GM12878 (cell line): Measurements from ENCODE around the gene DUSP22. TPM values are rescaled to one million over a fixed set of nuclear protein-coding genes. Genes with fewer than 3 reads are reported as not detected.

Experiments used
- ATAC-seq: fragments of 200-7000 bp; cut with Tn5 transposase; 3 replicates; pipeline ENCODE4 v1.9.1; 2020; ENCODE audit warnings: mild to moderate bottlenecking, moderate library complexity
- BruUV-seq: library from RNA; stranded (reverse); fragments of 400-500 nt; replicated peaks from 2 replicates; lab custom pipeline; 2021; lab: Mats Ljungman, UMichigan
- CTCF ChIA-PET: fragments of 300-600 bp; sonication (Branson Sonifier 250); formaldehyde crosslinking; extraction: SDS; loops from one replicate; lab custom pipeline; 2021; ENCODE audit warnings: inconsistent platforms; lab: Yijun Ruan, JAX
- POLR2A ChIA-PET: fragments of 350-600 bp; formaldehyde crosslinking; extraction: SDS; loops from one replicate; lab custom pipeline; 2021; ENCODE audit warnings: inconsistent platforms; lab: Charles Lee
- RAD21 ChIA-PET: fragments of 300-600 bp; sonication (Branson Sonifier 250); formaldehyde crosslinking; loops from one replicate; lab custom pipeline; 2023; ENCODE audit warnings: antibody characterized with exemption; ENCODE audit not compliant: unreplicated experiment; lab: Charles Lee
- SMC1A ChIA-PET: fragments of 300-600 bp; sonication (Branson Sonifier 250); formaldehyde crosslinking; loops from one replicate; lab custom pipeline; 2023; ENCODE audit not compliant: unreplicated experiment, uncharacterized antibody; lab: Charles Lee
- DNase-seq: peaks from one replicate; pipeline ENCODE4 v3.0.0-alpha.2; 2011; ENCODE audit warnings: low read depth, low spot score
- FAIRE-seq: peaks from 3 replicates; lab custom pipeline; 2011; peaks lifted over from hg19 to GRCh38; lab: Jason Lieb, UNC
- H2AFZ ChIP-seq: 2 replicates; pipeline ENCODE4 v1.6.0; 2011; ENCODE audit warnings: low read depth, low read length, control low read depth; ENCODE audit not compliant: control insufficient read depth
- H3K27ac ChIP-seq: 2 replicates; pipeline ENCODE4 v1.5.1; 2011; ENCODE audit warnings: control low read depth; ENCODE audit not compliant: control insufficient read depth, insufficient read depth
- H3K27me3 ChIP-seq, 2 experiments: replicated peaks in 1 of 2; 2 replicates each; pipeline versions ENCODE4 v1.6.0 to v1.6.1; 2011; ENCODE audit warnings: low read length in 1 of 2; ENCODE audit not compliant: control insufficient read depth in 2 of 2, insufficient read depth in 2 of 2
- H3K36me3 ChIP-seq, 2 experiments: 2 replicates each; pipeline ENCODE4 v1.5.1; 2011; ENCODE audit warnings: low read length in 1 of 2; ENCODE audit not compliant: control insufficient read depth in 2 of 2, insufficient read depth in 2 of 2
- H3K4me1 ChIP-seq: 2 replicates; pipeline ENCODE4 v1.6.1; 2011; ENCODE audit warnings: mild to moderate bottlenecking, low read length, moderate library complexity, mixed read lengths; ENCODE audit not compliant: control insufficient read depth, insufficient read depth
- H3K4me2 ChIP-seq: 2 replicates; pipeline ENCODE4 v1.6.0; 2011; ENCODE audit warnings: control low read depth; ENCODE audit not compliant: control insufficient read depth, insufficient read depth
- H3K4me3 ChIP-seq: fragments of 200-600 bp; sonication (generic); 2 replicates; pipeline ENCODE4 v1.5.1; 2016
- H3K79me2 ChIP-seq: 2 replicates; pipeline ENCODE4 v1.6.0; 2011; ENCODE audit warnings: low read length; ENCODE audit not compliant: control insufficient read depth, insufficient read depth
- H3K9ac ChIP-seq: 2 replicates; pipeline ENCODE4 v1.8.0; 2011; ENCODE audit warnings: low read length, control low read depth, mixed read lengths; ENCODE audit not compliant: control insufficient read depth, insufficient read depth
- H3K9me3 ChIP-seq: replicated peaks from 3 replicates; pipeline ENCODE4 v1.5.1; 2011; ENCODE audit warnings: mild to moderate bottlenecking, low read length; ENCODE audit not compliant: control insufficient read depth, insufficient read depth
- H4K20me1 ChIP-seq: 2 replicates; pipeline ENCODE4 v1.6.0; 2011; ENCODE audit not compliant: control insufficient read depth, insufficient read depth
- ASH2L ChIP-seq: fragments of 300-600, 200-600 bp; sonication (generic); IDR thresholded peaks from 2 replicates; pipeline ENCODE4 v1.6.1; 2017; ENCODE audit warnings: low read depth, mild to moderate bottlenecking, borderline replicate concordance
- ATF7 ChIP-seq: fragments of 450-650 bp; IDR thresholded peaks from 2 replicates; pipeline ENCODE4 v1.6.1; 2016; ENCODE audit warnings: low read depth, mild to moderate bottlenecking
- BHLHE40 ChIP-seq, 2 experiments: fragments of 450-650 bp in 1 of 2; IDR thresholded peaks; 2 replicates each; pipeline ENCODE4 v1.6.1; 2011 to 2017; ENCODE audit warnings: low read depth in 2 of 2, borderline replicate concordance in 1 of 2, improper control_type of control experiment in 1 of 2, low read length in 1 of 2, mild to moderate bottlenecking in 1 of 2
- CHD2 ChIP-seq: IDR thresholded peaks from 2 replicates; pipeline ENCODE4 v1.6.1; 2011; ENCODE audit warnings: low read depth, low read length, improper control_type of control experiment, borderline replicate concordance
- EED ChIP-seq: sonication (generic); IDR thresholded peaks from 2 replicates; pipeline ENCODE4 v1.6.1; 2016; ENCODE audit warnings: antibody characterized with exemption, low read depth
- ELK1 ChIP-seq: IDR thresholded peaks from 2 replicates; pipeline ENCODE4 v1.6.1; 2012; ENCODE audit warnings: low read depth, low read length, improper control_type of control experiment
- FOS ChIP-seq: IDR thresholded peaks from 3 replicates; pipeline ENCODE4 v1.6.1; 2011; ENCODE audit warnings: borderline replicate concordance; ENCODE audit not compliant: insufficient read length; ENCODE audit errors: extremely low read depth
- HDGF ChIP-seq: fragments of 450-650 bp; IDR thresholded peaks from 2 replicates; pipeline ENCODE4 v1.6.1; 2016; ENCODE audit warnings: antibody characterized with exemption
- IKZF1 ChIP-seq: fragments of 450-650 bp; conservative IDR thresholded peaks from 2 replicates; pipeline ENCODE4 v1.6.1; 2017; ENCODE audit warnings: antibody characterized with exemption, mild to moderate bottlenecking
- JUNB ChIP-seq: IDR thresholded peaks from 2 replicates; pipeline ENCODE4 v1.6.1; 2016; ENCODE audit warnings: antibody characterized with exemption, mild to moderate bottlenecking
- KAT2A ChIP-seq: conservative IDR thresholded peaks from 2 replicates; pipeline ENCODE4 v1.6.1; 2011; ENCODE audit warnings: low read depth, low read length; ENCODE audit not compliant: control insufficient read depth
- NR2C2 ChIP-seq: IDR thresholded peaks from 2 replicates; pipeline ENCODE4 v1.6.1; 2011; ENCODE audit warnings: borderline replicate concordance, low read depth; ENCODE audit not compliant: control insufficient read depth, insufficient read length
- RAD21 ChIP-seq: IDR thresholded peaks from 2 replicates; pipeline ENCODE4 v1.6.1; 2011; ENCODE audit warnings: mild to moderate bottlenecking, low read depth, low read length, moderate library complexity; ENCODE audit not compliant: insufficient read depth
- RELB ChIP-seq: fragments of 450-650 bp; IDR thresholded peaks from 2 replicates; pipeline ENCODE4 v1.6.1; 2017; ENCODE audit warnings: low read depth, mild to moderate bottlenecking, moderate library complexity
- SMARCA5 ChIP-seq: fragments of 450-650 bp; IDR thresholded peaks from 2 replicates; pipeline ENCODE4 v1.6.1; 2017; ENCODE audit warnings: mild to moderate bottlenecking
- SREBF2 ChIP-seq: IDR thresholded peaks from 2 replicates; pipeline ENCODE4 v1.6.1; 2012; ENCODE audit warnings: mild to moderate bottlenecking, low read length
- TAF1 ChIP-seq: IDR thresholded peaks from 2 replicates; pipeline ENCODE4 v1.6.1; 2011; ENCODE audit warnings: mild to moderate bottlenecking, low read depth, low read length, borderline replicate concordance
- TCF12 ChIP-seq: IDR thresholded peaks from 2 replicates; pipeline ENCODE4 v1.6.1; 2011; ENCODE audit warnings: low read depth, mild to moderate bottlenecking, low read length
- ZBED1 ChIP-seq: IDR thresholded peaks from 2 replicates; pipeline ENCODE4 v1.6.1; 2016; ENCODE audit warnings: borderline replicate concordance
- ZNF207 ChIP-seq: fragments of 450-650 bp; IDR thresholded peaks from 2 replicates; pipeline ENCODE4 v1.6.1; 2014; ENCODE audit warnings: antibody characterized with exemption, mild to moderate bottlenecking, borderline replicate concordance
- ZNF217 ChIP-seq: fragments of 450-650 bp; IDR thresholded peaks from 2 replicates; pipeline ENCODE4 v1.6.1; 2017; ENCODE audit warnings: antibody characterized with exemption, mild to moderate bottlenecking
- ZNF24 ChIP-seq: fragments of 450-650 bp; IDR thresholded peaks from 2 replicates; pipeline ENCODE4 v1.6.1; 2017; ENCODE audit warnings: antibody characterized with exemption, mild to moderate bottlenecking
- ZNF274 ChIP-seq: IDR thresholded peaks from one replicate; pipeline ENCODE4 v1.8.0; 2011; ENCODE audit not compliant: insufficient read length, insufficient read depth
- ZNF622 ChIP-seq: fragments of 450-650 bp; IDR thresholded peaks from 2 replicates; pipeline ENCODE4 v1.6.1; 2017; ENCODE audit warnings: mild to moderate bottlenecking, inconsistent platforms
- WGBS: methylation state at CpG from one replicate; pipeline ENCODE4 v1.1.6; 2016; ENCODE audit warnings: low lambda C conversion rate; ENCODE audit not compliant: insufficient replicate concordance, insufficient coverage; ENCODE audit errors: missing lambda C conversion rate; 5-methylcytosine and 5-hydroxymethylcytosine counted together
- in situ Hi-C: fragments of 300-500 bp; cut with MboI; formaldehyde crosslinking; loops from 9 replicates; pipeline ENCODE4 v1.14.3; 2018; ENCODE audit warnings: mixed read lengths
- intact Hi-C: fragments of 100-400 bp; cut with micrococcal nuclease; formaldehyde crosslinking; loops from one replicate; pipeline ENCODE4 v1.14.2; 2022; ENCODE audit not compliant: unreplicated experiment
- polyA plus RNA-seq, 11 experiments: library from polyadenylated mRNA; depleted of rRNA in 4 of 11; unstranded in 6 of 11; stranded (reverse) in 5 of 11; fragments of >200 nt; fragmentation: Nextera tagmentation in 4 of 11; fragmentation: Illumina TruSeq in 1 of 11; extraction: Ambion mirVana in 4 of 11; extraction: Trizol in 1 of 11; gene quantifications; 1 replicate in 1 of 11; 2 replicates in 10 of 11; pipeline versions ENCODE4 v1.2.1 to v1.2.3, GENCODE V29; 2011 to 2016; ENCODE audit warnings: inconsistent platforms in 2 of 11, missing spikeins in 2 of 11, low read depth in 1 of 11
- total RNA-seq, 4 experiments: library from RNA; depleted of rRNA in 3 of 4; stranded (reverse); fragments of >200 nt in 3 of 4; fragmentation: Illumina TruSeq in 1 of 4; extraction: Trizol in 1 of 4; gene quantifications; 2 replicates each; pipeline versions ENCODE4 v1.2.1 to v1.2.3, GENCODE V29; 2013 to 2021

DUSP22 gene
- total and polyA plus RNA-seq, 10 of the 15 experiments (the other 5 are each of a cell fraction or from before 2014, with no cell fraction given), result 78.9 to 156 (median 107) TPM

GRCh38 chr6:381742-382461 is 89.6 kb downstream of the DUSP22 start:
- intact Hi-C loops (no loop called here), in situ Hi-C loops (no loop called here)
- POLR2A ChIA-PET, result interaction anchor here (1.0 kb wide), 1 partner anchor 108 kb away, joined by 3 read pairs; no protein-coding TSS in a partner anchor
- no peak overlapping the region for H3K9ac ChIP-seq
- no peaks in the 10 kb centered on the region for H3K36me3 ChIP-seq
- CTCF ChIA-PET, result interaction anchor here (1.2 to 1.3 kb wide), 2 partner anchors 17 to 44 kb away, joined by 3 read pairs; no protein-coding TSS in a partner anchor
- peak overlapping the region; percentile 49; the same call in 1 of the 2 replicates for H3K4me2 ChIP-seq
- no peak overlapping the region for H2AFZ ChIP-seq
- no peak overlapping the region for H3K4me3 ChIP-seq
- SMC1A ChIA-PET, result interaction anchor here (1.0 to 1.3 kb wide), 7 partner anchors 9 to 76 kb away, joined by 3 to 4 read pairs (median 3); no protein-coding TSS in a partner anchor
- H4K20me1 ChIP-seq, result no peaks in the 10 kb centered on the region
- H3K27ac ChIP-seq, result peak overlapping the region; percentile 7; the same call in 1 of the 2 replicates
- ATAC-seq, result peak; percentile 49
- RAD21 ChIA-PET, result no interaction called here
- DNase-seq, result no peak
- no peak for FAIRE-seq
- H3K4me1 ChIP-seq, result peaks cover 50% of the 10 kb centered on the region
- H3K9me3 ChIP-seq, result no peaks in the 10 kb centered on the region; the same call in 2 of the 3 replicates
- no TSS peak for BruUV-seq
- no peaks in the 10 kb centered on the region for H3K27me3 ChIP-seq
- 57% methylated on average over 17 of the region's 17 CpGs for WGBS
- H3K79me2 ChIP-seq, result no peaks in the 10 kb centered on the region
- peak; percentile 45; the same call in 1 of the 2 replicates for TF ChIP-seq RELB
- no peak for TF ChIP-seq ZNF24
- TF ChIP-seq JUNB, result 0 out of 2 replicates have a peak, but pooled peaks have one; percentile 5
- no peak for TF ChIP-seq ZBED1
- no peak for TF ChIP-seq ELK1
- TF ChIP-seq EED, result 0 out of 2 replicates have a peak, but pooled peaks have one; percentile 25
- no peak for TF ChIP-seq FOS
- TF ChIP-seq SMARCA5, result no peak
- no peak for TF ChIP-seq ZNF622
- TF ChIP-seq CHD2, result no peak
- TF ChIP-seq ATF7, result no peak
- TF ChIP-seq TCF12, result no peak
- peak; percentile 27; the same call in 1 of the 2 replicates for TF ChIP-seq TAF1
- no peak for TF ChIP-seq KAT2A
- no peak for TF ChIP-seq ZNF207
- TF ChIP-seq NR2C2, result no peak
- TF ChIP-seq SREBF2, result no peak
- no peak for TF ChIP-seq HDGF
- 0 out of 2 replicates have a peak, but pooled peaks have one; percentile 10 for TF ChIP-seq RAD21
- TF ChIP-seq IKZF1, result 0 out of 2 replicates have a peak, but pooled peaks have one; percentile 23
- peak in 1 of 2 experiments; percentile 11; a peak in 1 of 4 replicates for TF ChIP-seq BHLHE40 (IDR thresholded peaks at IDR 0.05; ENCODE audit: borderline replicate concordance in 1 of 2, low read depth in 2 of 2, low read length in 1 of 2)
- TF ChIP-seq ASH2L, result no peak
- no peak for TF ChIP-seq ZNF274
- TF ChIP-seq ZNF217, result no peak
